GM23248 (cell line): Measurements from ENCODE around the gene TNFRSF18. TPM values are rescaled to one million over a fixed set of nuclear protein-coding genes. Genes with fewer than 3 reads are reported as not detected.
"Not testable (repeated sequence)": the region's sequence is repeated elsewhere in the genome, so short reads cannot be mapped to it uniquely, and the experiment has no call there.

ENCODE experiments used
- DNase-seq: peaks from one replicate; pipeline ENCODE4 v3.0.0-alpha.2; 2015
- H2AFZ ChIP-seq: fragments of 200-600 bp; sonication (generic); 2 replicates; pipeline ENCODE4 v1.6.1; 2016; ENCODE audit warnings: antibody characterized with exemption
- H3F3A ChIP-seq: fragments of 200-600 bp; sonication (generic); 2 replicates; pipeline ENCODE4 v1.6.1; 2016; ENCODE audit warnings: mild to moderate bottlenecking, antibody characterized with exemption, mixed run types; ENCODE audit not compliant: insufficient read depth
- H3K27ac ChIP-seq: fragments of 200-600 bp; sonication (generic); 2 replicates; pipeline ENCODE4 v1.5.1; 2016; ENCODE audit warnings: mild to moderate bottlenecking
- H3K27me3 ChIP-seq: fragments of 200-600 bp; sonication (generic); replicated peaks from 2 replicates; pipeline ENCODE4 v1.6.1; 2016; ENCODE audit warnings: mild to moderate bottlenecking; ENCODE audit not compliant: insufficient read depth
- H3K36me3 ChIP-seq: fragments of 200-600 bp; sonication (generic); 2 replicates; pipeline ENCODE4 v1.6.1; 2016; ENCODE audit warnings: low read depth, mild to moderate bottlenecking
- H3K4me1 ChIP-seq: fragments of 200-600 bp; sonication (generic); 2 replicates; pipeline ENCODE4 v1.6.1; 2016; ENCODE audit warnings: mild to moderate bottlenecking; ENCODE audit not compliant: insufficient read depth
- H3K4me2 ChIP-seq: fragments of 200-600 bp; sonication (generic); one replicate; pipeline ENCODE4 v1.6.1; 2016; ENCODE audit warnings: mild to moderate bottlenecking; ENCODE audit not compliant: unreplicated experiment
- H3K4me3 ChIP-seq: fragments of 200-600 bp; sonication (generic); 2 replicates; pipeline ENCODE4 v1.5.1; 2016; ENCODE audit warnings: mild to moderate bottlenecking
- H3K79me2 ChIP-seq: fragments of 200-600 bp; sonication (generic); 2 replicates; pipeline ENCODE4 v1.6.1; 2016; ENCODE audit warnings: mild to moderate bottlenecking; ENCODE audit not compliant: insufficient read depth
- H3K9ac ChIP-seq: fragments of 200-600 bp; sonication (generic); 2 replicates; pipeline ENCODE4 v1.6.1; 2016; ENCODE audit warnings: mild to moderate bottlenecking
- H3K9me2 ChIP-seq: fragments of 200-600 bp; sonication (generic); 2 replicates; pipeline ENCODE4 v1.6.1; 2016; ENCODE audit warnings: mixed run types, mild to moderate bottlenecking, moderate library complexity; ENCODE audit not compliant: insufficient read depth
- H3K9me3 ChIP-seq: fragments of 200-600 bp; sonication (generic); one replicate; pipeline ENCODE4 v1.6.1; 2017; ENCODE audit warnings: low read depth
- H4K20me1 ChIP-seq: fragments of 200-600 bp; sonication (generic); 2 replicates; pipeline ENCODE4 v1.6.0; 2016; ENCODE audit not compliant: insufficient read depth
- EZH2 ChIP-seq: fragments of 200-600 bp; sonication (generic); IDR thresholded peaks from 2 replicates; pipeline ENCODE4 v1.6.1; 2018; ENCODE audit warnings: antibody characterized with exemption, mild to moderate bottlenecking; ENCODE audit not compliant: insufficient read depth, poor library complexity, severe bottlenecking
- EZH2phosphoT487 ChIP-seq: fragments of 200-600 bp; sonication (generic); IDR thresholded peaks from 2 replicates; pipeline ENCODE4 v1.6.1; 2018; ENCODE audit warnings: antibody characterized with exemption, moderate library complexity, mild to moderate bottlenecking, low read depth; ENCODE audit not compliant: insufficient read depth
- WGBS, 2 experiments: methylation state at CpG; one replicate each; pipeline ENCODE4 v1.1.6; 2015 to 2017; ENCODE audit warnings: low lambda C conversion rate in 2 of 2, low coverage in 1 of 2; ENCODE audit errors: missing lambda C conversion rate in 2 of 2; 5-methylcytosine and 5-hydroxymethylcytosine counted together
- in situ Hi-C: fragments of 300-500 bp; cut with MboI; formaldehyde crosslinking; loops from 2 replicates; pipeline ENCODE4 v1.15.0; 2020
- polyA plus RNA-seq: library from polyadenylated mRNA; unstranded; fragments of >200 nt; fragmentation: Nextera tagmentation; extraction: Ambion mirVana; gene quantifications from 2 replicates; pipeline ENCODE4 v1.2.1, GENCODE V29; 2016
- total RNA-seq: library from RNA; depleted of rRNA; stranded (reverse); fragments of >200 nt; shearing (Covaris generic); gene quantifications from 2 replicates; pipeline ENCODE4 v1.2.3, GENCODE V29; 2014

Gene TNFRSF18
- total and polyA plus RNA-seq, 2 experiments from 2014 or later, result not detected

DNA sequence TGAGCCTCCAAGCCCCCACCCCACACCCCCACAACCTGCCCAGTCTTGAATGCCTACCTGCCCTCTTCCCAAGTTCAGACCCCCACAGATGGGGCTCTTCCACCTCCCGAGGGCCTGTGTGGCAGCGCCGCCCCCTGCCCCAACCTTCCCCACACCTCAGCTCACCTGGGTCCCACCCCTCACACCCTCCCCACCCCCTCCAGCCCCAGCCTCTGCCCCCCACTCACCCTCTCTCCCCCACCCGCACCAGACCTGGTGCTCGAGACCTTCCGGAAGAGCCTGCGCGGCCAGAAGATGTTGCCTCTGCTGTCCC is 9.2 kb downstream of the TNFRSF18 start:
- no peak overlapping the region for H3K27ac ChIP-seq
- H3K27me3 ChIP-seq, result no peaks in the 10 kb centered on the region
- H3K36me3 ChIP-seq, result no peaks in the 10 kb centered on the region
- no peaks in the 10 kb centered on the region for H3K4me1 ChIP-seq
- no peaks in the 10 kb centered on the region for H3F3A ChIP-seq
- no peak overlapping the region for H3K9ac ChIP-seq
- no peak for DNase-seq
- H3K4me2 ChIP-seq, result no peak overlapping the region
- no peak for TF ChIP-seq EZH2phosphoT487
- no peak for TF ChIP-seq EZH2
- H3K9me3 ChIP-seq, result peaks cover 5% of the 10 kb centered on the region
- H4K20me1 ChIP-seq, result no peaks in the 10 kb centered on the region
- no peaks in the 10 kb centered on the region for H3K9me2 ChIP-seq
- no peak overlapping the region for H2AFZ ChIP-seq
- H3K4me3 ChIP-seq, result no peak overlapping the region
- 88 to 94% methylated on average over 5 to 8 of the region's 8 CpGs for WGBS, 2 experiments
- in situ Hi-C loops, result no loop called here
- H3K79me2 ChIP-seq, result no peaks in the 10 kb centered on the region

DNA sequence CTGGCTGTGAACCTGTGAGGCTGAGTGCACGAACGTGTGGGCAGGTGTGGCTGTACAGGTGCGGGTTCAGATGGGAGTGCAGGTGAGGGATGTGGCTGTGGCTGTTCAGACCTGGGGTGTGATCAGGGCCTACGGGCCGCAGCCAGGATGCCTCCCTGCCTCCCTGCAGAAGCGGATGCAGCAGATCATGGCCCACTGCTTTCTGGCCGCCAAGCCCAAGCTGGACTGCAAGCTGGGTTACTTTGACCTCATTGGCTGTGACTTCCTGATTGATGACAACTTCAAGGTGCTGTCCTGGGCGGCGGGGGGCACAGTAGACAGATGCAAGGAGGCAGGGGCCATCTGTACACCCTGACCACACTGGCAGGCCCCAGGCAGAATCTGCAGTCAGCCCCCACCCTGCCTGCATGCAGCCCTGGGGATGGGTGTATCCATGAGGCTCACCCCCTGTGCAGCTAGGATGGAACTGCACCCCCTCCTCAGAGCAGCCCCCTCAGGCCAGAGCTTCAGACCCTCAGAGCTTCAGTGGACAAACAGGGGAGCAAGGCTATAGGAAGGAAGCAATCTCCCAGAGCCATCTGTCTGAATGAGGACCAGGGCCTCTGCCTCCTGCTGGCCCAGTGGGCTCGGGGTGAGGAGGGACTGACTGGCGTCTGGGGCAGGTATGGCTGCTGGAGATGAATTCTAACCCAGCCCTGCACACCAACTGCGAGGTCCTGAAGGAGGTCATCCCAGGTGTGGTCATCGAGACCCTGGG is 9.8 kb downstream of the TNFRSF18 start:
- TF ChIP-seq EZH2, result no peak
- Histone ChIP-seq H3F3A (no peaks in the 10 kb centered on the region), H2AFZ (no peak overlapping the region), H3K9ac (no peak overlapping the region), H3K79me2 (no peaks in the 10 kb centered on the region), H3K36me3 (no peaks in the 10 kb centered on the region), H3K4me2 (no peak overlapping the region), H3K4me3 (no peak overlapping the region), H3K4me1 (no peaks in the 10 kb centered on the region), H3K9me2 (no peaks in the 10 kb centered on the region), H3K27ac (no peak overlapping the region), H3K27me3 (no peaks in the 10 kb centered on the region; the same call in 1 of the 2 replicates), H4K20me1 (no peaks in the 10 kb centered on the region), H3K9me3 (peaks cover 5% of the 10 kb centered on the region)
- DNase-seq, result no peak
- in situ Hi-C loops, result no loop called here
- WGBS, 2 experiments, result 62 to 66% methylated on average over 10 to 12 of the region's 13 CpGs

DNA sequence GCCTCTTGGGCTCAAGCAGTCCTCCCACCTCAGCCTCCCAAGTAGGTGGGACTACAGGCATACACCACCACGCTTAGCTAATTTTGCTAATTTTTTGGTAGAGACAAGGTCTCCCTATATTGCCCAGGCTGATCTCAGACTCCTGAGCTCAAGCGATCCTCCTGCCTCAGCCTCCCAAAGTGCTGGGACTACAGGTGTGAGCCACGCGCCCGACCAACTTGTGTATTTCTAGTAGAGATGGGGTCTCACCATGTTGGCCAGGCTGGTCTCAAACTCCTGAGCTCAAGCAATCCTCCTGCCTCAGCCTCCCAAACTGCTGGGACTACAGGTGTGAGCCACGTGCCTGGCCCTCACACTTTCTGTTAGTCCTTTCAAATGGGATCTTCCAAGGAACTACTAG is 10.7 kb downstream of the TNFRSF18 start:
- H3K4me2 ChIP-seq, H3K4me1 ChIP-seq, H3K79me2 ChIP-seq, H3K27me3 ChIP-seq, in situ Hi-C loops, H3K36me3 ChIP-seq, H3K9ac ChIP-seq, H4K20me1 ChIP-seq, DNase-seq, H3K4me3 ChIP-seq, H3K9me3 ChIP-seq, H3F3A ChIP-seq, H3K9me2 ChIP-seq, H3K27ac ChIP-seq, H2AFZ ChIP-seq: not testable (repeated sequence)
- WGBS, 2 experiments, result 93 to 94% methylated on average over 6 of the region's 6 CpGs

DNA sequence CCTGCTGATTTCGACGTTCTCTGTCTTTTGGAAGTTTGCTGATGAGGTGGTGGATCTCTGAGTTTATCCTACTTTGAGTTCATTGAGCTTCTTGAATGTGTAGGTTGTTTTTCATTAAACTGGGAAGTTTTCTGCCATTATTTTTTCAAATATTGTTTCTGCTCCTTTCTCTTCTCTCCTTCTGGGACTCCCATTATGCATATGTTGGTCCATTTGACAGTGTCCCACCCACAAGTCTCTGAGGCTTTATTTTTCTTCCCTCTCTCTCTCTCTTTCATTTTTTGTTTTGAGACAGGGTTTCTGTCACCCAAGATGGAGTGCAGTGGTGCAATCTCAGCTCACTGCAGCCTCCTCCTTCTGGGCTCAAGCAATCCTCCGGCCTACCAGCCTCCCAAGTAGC is 11.7 kb downstream of the TNFRSF18 start:
- in situ Hi-C loops, result no loop called here
- Histone ChIP-seq H3K4me1 (no peaks in the 10 kb centered on the region), H3F3A (no peaks in the 10 kb centered on the region), H3K4me3 (no peak overlapping the region), H3K27me3 (peaks cover 11% of the 10 kb centered on the region), H3K9me3 (peaks cover 5% of the 10 kb centered on the region), H4K20me1 (no peaks in the 10 kb centered on the region), H3K27ac (no peak overlapping the region), H3K36me3 (no peaks in the 10 kb centered on the region), H3K9me2 (no peaks in the 10 kb centered on the region), H3K79me2 (no peaks in the 10 kb centered on the region), H2AFZ (no peak overlapping the region), H3K9ac (no peak overlapping the region), H3K4me2 (no peak overlapping the region)
- 84 to 93% methylated on average over 3 of the region's 3 CpGs for WGBS, 2 experiments
- no peak for TF ChIP-seq EZH2
- no peak for TF ChIP-seq EZH2phosphoT487
- DNase-seq, result no peak

- H3F3A ChIP-seq, result no peaks in the 10 kb centered on the region
- H3K9ac ChIP-seq, result no peak overlapping the region
- H3K9me2 ChIP-seq, result no peaks in the 10 kb centered on the region
- H3K79me2 ChIP-seq, result no peaks in the 10 kb centered on the region
- in situ Hi-C loops, result no loop called here
- peaks cover 15% of the 10 kb centered on the region for H3K27me3 ChIP-seq
- no peaks in the 10 kb centered on the region for H4K20me1 ChIP-seq
- TF ChIP-seq EZH2phosphoT487, result no peak
- TF ChIP-seq EZH2, result no peak
- peaks cover 5% of the 10 kb centered on the region for H3K9me3 ChIP-seq
- H3K4me2 ChIP-seq, result no peak overlapping the region
- H3K36me3 ChIP-seq, result no peaks in the 10 kb centered on the region
- H3K4me3 ChIP-seq, result no peak overlapping the region
- H2AFZ ChIP-seq, result no peak overlapping the region
- DNase-seq, result no peak
- WGBS, 2 experiments, result 83 to 90% methylated on average over 11 of the region's 11 CpGs
- H3K4me1 ChIP-seq, result no peaks in the 10 kb centered on the region
- no peak overlapping the region for H3K27ac ChIP-seq
Observed at GRCh38 chr1:1191734-1192133, 14.7 kb downstream of the TNFRSF18 start.
